Liver (tissue), 9 donors: ENCODE data around the gene NFIX. TPM values are rescaled to one million over a fixed set of nuclear protein-coding genes. Genes with fewer than 3 reads are reported as not detected.
"Not testable (repeated sequence)": the region's sequence is repeated elsewhere in the genome, so short reads cannot be mapped to it uniquely, and the experiment has no call there.

Experiments used
- DNase-seq: peaks from one replicate; pipeline ENCODE4 v3.0.0-alpha.2; 2017; ENCODE audit warnings: low spot score
- H3K27ac ChIP-seq, 2 donors: one replicate each; pipeline ENCODE4 v1.7.0; 2013; ENCODE audit warnings: inconsistent platforms in 2 of 2, low read length in 2 of 2, control low read depth in 1 of 2, low read depth in 1 of 2, mild to moderate bottlenecking in 1 of 2
- H3K27me3 ChIP-seq, 4 donors: one replicate each; pipeline versions ENCODE4 v1.6.1 to v1.7.0; 2013; ENCODE audit warnings: low read length in 3 of 4, inconsistent platforms in 1 of 4, mild to moderate bottlenecking in 1 of 4, moderate library complexity in 1 of 4; ENCODE audit not compliant: control insufficient read depth in 4 of 4, insufficient read depth in 4 of 4
- H3K36me3 ChIP-seq, 4 donors: one replicate each; pipeline versions ENCODE4 v1.6.1 to v1.7.0; 2013; ENCODE audit warnings: low read length in 3 of 4, mild to moderate bottlenecking in 3 of 4, low read depth in 1 of 4, moderate library complexity in 1 of 4; ENCODE audit not compliant: control insufficient read depth in 4 of 4, insufficient read depth in 3 of 4
- H3K4me1 ChIP-seq, 4 donors: one replicate each; pipeline versions ENCODE4 v1.6.1 to v1.7.0; 2013; ENCODE audit warnings: low read length in 3 of 4, mild to moderate bottlenecking in 3 of 4, moderate library complexity in 1 of 4; ENCODE audit not compliant: control insufficient read depth in 4 of 4, insufficient read depth in 4 of 4
- H3K4me3 ChIP-seq, 3 donors: one replicate each; pipeline versions ENCODE4 v1.6.1 to v1.7.0; 2013; ENCODE audit warnings: low read length in 3 of 3, control low read depth in 1 of 3, low read depth in 1 of 3, mild to moderate bottlenecking in 1 of 3
- H3K9ac ChIP-seq, 2 donors: one replicate each; pipeline ENCODE4 v1.7.0; 2013; ENCODE audit warnings: low read length in 2 of 2, mild to moderate bottlenecking in 2 of 2, moderate library complexity in 2 of 2, control low read depth in 1 of 2, low read depth in 1 of 2
- H3K9me3 ChIP-seq, 4 donors: one replicate each; pipeline versions ENCODE4 v1.6.1 to v1.7.0; 2013; ENCODE audit warnings: low read length in 3 of 4; ENCODE audit not compliant: control insufficient read depth in 4 of 4
- FOXA2 ChIP-seq: IDR thresholded peaks from 2 replicates; pipeline ENCODE4 v1.6.1; 2016; ENCODE audit warnings: antibody characterized with exemption
- HNF4A ChIP-seq, 2 donors: conservative IDR thresholded peaks; 2 replicates each; pipeline ENCODE4 v1.6.1; 2016; ENCODE audit warnings: antibody characterized with exemption in 2 of 2, mild to moderate bottlenecking in 2 of 2
- HNF4G ChIP-seq: IDR thresholded peaks from 2 replicates; pipeline ENCODE4 v1.6.1; 2016; ENCODE audit warnings: antibody characterized with exemption
- JUND ChIP-seq, 2 donors: IDR thresholded peaks; 2 replicates each; pipeline ENCODE4 v1.6.1; 2016; ENCODE audit warnings: antibody characterized with exemption in 2 of 2
- NR2F2 ChIP-seq: IDR thresholded peaks from 2 replicates; pipeline ENCODE4 v1.6.1; 2016; ENCODE audit warnings: antibody characterized with exemption
- RAD21 ChIP-seq, 2 donors: IDR thresholded peaks; 2 replicates each; pipeline ENCODE4 v1.6.1; 2016; ENCODE audit warnings: antibody characterized with exemption in 2 of 2, mild to moderate bottlenecking in 2 of 2
- SP1 ChIP-seq: IDR thresholded peaks from 2 replicates; pipeline ENCODE4 v1.6.1; 2018; ENCODE audit warnings: antibody characterized with exemption, mild to moderate bottlenecking
- TAF1 ChIP-seq: conservative IDR thresholded peaks from 2 replicates; pipeline ENCODE4 v1.6.1; 2016; ENCODE audit warnings: antibody characterized with exemption, mild to moderate bottlenecking
- YY1 ChIP-seq: IDR thresholded peaks from 2 replicates; pipeline ENCODE4 v1.6.1; 2016; ENCODE audit warnings: antibody characterized with exemption, mild to moderate bottlenecking
- WGBS: extraction: QIAGEN DNeasy Blood & Tissue Kit; methylation state at CpG from one replicate; pipeline ENCODE4 v1.1.7; 2013; 5-methylcytosine and 5-hydroxymethylcytosine counted together
- polyA plus RNA-seq, 2 donors: library from polyadenylated mRNA; stranded (reverse) in 1 of 2; unstranded in 1 of 2; fragments of 200-250 nt in 1 of 2; fragments of >200 nt in 1 of 2; fragmentation: Nextera tagmentation in 1 of 2; extraction: Ambion mirVana in 1 of 2; gene quantifications; one replicate each; pipeline versions ENCODE4 v1.2.1 to v1.2.3, GENCODE V29; 2013 to 2015
- total RNA-seq, 2 donors: library from RNA; depleted of rRNA; stranded (reverse); fragments of >200 nt; gene quantifications; one replicate each; pipeline ENCODE4 v1.2.3, GENCODE V29; 2014
- TF ChIP-seq, protein P1 (sequence below): IDR thresholded peaks from 2 replicates; pipeline ENCODE4 v1.6.1; 2016; ENCODE audit warnings: antibody characterized with exemption
- TF ChIP-seq, protein P2 (sequence below): fragments of 150-350 bp; IDR thresholded peaks from 2 replicates; pipeline ENCODE4 v1.5.1; 2017; ENCODE audit warnings: improper control_type of control experiment, low read depth, low read length; ENCODE audit not compliant: missing input control
- TF ChIP-seq, protein P3 (sequence below): IDR thresholded peaks from 2 replicates; pipeline ENCODE4 v1.6.1; 2016; ENCODE audit warnings: antibody characterized with exemption, mild to moderate bottlenecking
- donor health status: healthy.
- donor health status: healthy.
- donor health status: healthy.
- donor health status: healthy.
- donor health status: healthy.

NFIX gene
- total and polyA plus RNA-seq, 4 donors, result 3.3 to 18.4 (median 12.6) TPM

DNA sequence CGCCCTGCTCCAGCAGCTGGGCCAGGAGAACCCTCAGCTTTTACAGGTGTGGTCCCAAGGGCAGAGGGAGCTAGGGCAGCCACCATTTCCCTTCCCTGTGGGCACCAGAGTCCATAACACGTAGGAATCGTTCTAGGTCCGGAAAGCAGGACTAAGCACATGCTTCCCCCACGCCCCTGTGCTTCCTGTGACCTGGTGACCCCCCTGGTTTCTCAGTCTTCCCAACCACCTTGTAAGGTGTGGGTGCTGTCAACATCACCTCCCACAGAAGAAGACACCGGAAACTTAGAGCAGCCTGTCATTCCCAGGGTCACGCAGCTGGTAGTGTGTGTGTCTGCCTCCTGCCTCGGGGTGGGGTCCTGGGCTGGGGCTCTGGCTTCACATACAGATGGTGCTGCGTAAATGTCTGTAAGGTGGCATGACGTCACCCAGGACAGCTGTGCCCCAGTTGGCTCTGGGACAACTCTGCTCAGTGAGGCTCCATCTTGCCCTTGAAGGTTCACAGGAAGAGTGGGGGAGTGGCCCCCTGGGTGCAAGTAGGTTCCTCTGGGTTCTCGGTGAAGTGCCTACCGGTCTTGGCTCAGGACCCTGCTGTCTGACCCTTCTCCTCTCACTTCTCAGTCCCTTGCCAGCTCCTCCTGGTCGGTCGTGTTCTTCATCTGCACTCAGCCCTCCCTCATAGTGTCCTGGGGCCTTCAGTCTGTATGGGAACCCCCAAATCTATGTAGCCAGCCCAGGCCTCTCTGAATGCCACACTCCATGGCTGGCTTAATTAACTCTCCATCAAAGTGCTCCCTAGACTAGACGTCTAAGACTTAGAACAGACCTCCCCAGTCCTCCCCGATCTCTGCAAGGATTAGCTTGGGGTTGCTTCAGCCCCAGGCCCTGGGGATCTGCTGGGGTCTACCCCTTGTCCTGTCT lies 45.7 kb upstream of the NFIX start:
- Histone ChIP-seq H3K4me1 (peaks cover 2 to 21% (median 16%) of the 10 kb centered on the region in 4 donors), H3K27me3 (no peaks in the 10 kb centered on the region), H3K9ac (no peak overlapping the region), H3K27ac (no peak overlapping the region), H3K4me3 (no peak overlapping the region), H3K9me3 (no peaks in the 10 kb centered on the region), H3K36me3 (peaks cover 18 to 50% (median 30%) of the 10 kb centered on the region in 4 donors)
- TF ChIP-seq, protein P1, sequence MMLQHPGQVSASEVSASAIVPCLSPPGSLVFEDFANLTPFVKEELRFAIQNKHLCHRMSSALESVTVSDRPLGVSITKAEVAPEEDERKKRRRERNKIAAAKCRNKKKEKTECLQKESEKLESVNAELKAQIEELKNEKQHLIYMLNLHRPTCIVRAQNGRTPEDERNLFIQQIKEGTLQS, result no peak
- TF ChIP-seq FOXA2 (no peak), RAD21 (IDR thresholded peaks at IDR 0.05) (no peak), HNF4G (no peak)
- 89% methylated on average over 16 of the region's 16 CpGs for WGBS
- no peak for DNase-seq

DNA sequence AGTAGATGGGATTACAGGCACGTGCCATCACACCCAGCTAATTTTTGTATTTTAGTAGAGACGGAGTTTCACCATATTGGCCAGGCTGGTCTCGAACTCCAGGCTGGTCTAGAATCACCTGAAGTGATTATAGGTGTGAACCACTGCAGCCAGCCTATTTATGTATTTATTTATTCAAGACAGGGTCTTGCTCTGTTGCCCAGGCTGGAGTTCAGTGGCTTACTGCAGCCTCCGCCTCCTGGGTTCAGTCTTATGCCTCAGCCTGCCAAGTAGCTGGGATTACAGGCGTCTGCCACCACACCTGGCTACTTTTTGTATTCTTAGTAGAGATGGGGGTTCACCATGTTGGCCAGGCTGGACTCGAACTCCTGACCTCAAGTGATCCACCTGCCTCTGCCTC lies 43.2 kb upstream of the NFIX start:
- H3K9me3 ChIP-seq, DNase-seq, H3K27me3 ChIP-seq, H3K4me3 ChIP-seq, H3K27ac ChIP-seq, H3K9ac ChIP-seq: not testable (repeated sequence)
- WGBS, result 93% methylated on average over 6 of the region's 6 CpGs
- peaks cover 18 to 47% (median 27%) of the 10 kb centered on the region in 4 donors for H3K36me3 ChIP-seq
- H3K4me1 ChIP-seq, result peaks cover 5 to 24% (median 17%) of the 10 kb centered on the region in 4 donors

DNA sequence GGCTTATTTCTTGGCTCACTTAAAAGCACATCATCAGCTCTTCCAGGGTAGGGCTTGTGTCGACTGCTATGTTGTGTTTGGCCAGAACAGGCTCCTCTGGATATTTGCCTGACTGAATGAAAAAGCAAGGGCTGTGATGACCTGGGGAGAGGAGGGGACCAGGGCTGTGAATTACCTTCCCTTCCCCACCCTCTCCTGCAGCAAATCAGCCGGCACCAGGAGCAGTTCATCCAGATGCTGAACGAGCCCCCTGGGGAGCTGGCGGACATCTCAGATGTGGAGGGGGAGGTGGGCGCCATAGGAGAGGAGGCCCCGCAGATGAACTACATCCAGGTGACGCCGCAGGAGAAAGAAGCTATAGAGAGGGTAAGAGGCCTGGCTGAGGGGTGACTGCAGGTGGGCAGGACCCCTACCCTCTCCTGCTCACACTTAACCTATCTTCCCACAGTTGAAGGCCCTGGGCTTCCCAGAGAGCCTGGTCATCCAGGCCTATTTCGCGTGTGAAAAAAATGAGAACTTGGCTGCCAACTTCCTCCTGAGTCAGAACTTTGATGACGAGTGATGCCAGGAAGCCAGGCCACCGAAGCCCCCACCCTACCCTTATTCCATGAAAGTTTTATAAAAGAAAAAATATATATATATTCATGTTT lies 42.7 kb upstream of the NFIX start:
- TF ChIP-seq SP1, result no peak
- TF ChIP-seq TAF1, result no peak
- TF ChIP-seq YY1, result no peak
- TF ChIP-seq, protein P1, result no peak
- TF ChIP-seq HNF4A (conservative IDR thresholded peaks at IDR 0.05), result no peak
- TF ChIP-seq, protein P2, sequence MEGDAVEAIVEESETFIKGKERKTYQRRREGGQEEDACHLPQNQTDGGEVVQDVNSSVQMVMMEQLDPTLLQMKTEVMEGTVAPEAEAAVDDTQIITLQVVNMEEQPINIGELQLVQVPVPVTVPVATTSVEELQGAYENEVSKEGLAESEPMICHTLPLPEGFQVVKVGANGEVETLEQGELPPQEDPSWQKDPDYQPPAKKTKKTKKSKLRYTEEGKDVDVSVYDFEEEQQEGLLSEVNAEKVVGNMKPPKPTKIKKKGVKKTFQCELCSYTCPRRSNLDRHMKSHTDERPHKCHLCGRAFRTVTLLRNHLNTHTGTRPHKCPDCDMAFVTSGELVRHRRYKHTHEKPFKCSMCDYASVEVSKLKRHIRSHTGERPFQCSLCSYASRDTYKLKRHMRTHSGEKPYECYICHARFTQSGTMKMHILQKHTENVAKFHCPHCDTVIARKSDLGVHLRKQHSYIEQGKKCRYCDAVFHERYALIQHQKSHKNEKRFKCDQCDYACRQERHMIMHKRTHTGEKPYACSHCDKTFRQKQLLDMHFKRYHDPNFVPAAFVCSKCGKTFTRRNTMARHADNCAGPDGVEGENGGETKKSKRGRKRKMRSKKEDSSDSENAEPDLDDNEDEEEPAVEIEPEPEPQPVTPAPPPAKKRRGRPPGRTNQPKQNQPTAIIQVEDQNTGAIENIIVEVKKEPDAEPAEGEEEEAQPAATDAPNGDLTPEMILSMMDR, result no peak
- TF ChIP-seq FOXA2, result no peak
- TF ChIP-seq HNF4G, result no peak
- no peak for TF ChIP-seq JUND (IDR thresholded peaks at IDR 0.05)
- no peak for TF ChIP-seq NR2F2
- TF ChIP-seq, protein P3, sequence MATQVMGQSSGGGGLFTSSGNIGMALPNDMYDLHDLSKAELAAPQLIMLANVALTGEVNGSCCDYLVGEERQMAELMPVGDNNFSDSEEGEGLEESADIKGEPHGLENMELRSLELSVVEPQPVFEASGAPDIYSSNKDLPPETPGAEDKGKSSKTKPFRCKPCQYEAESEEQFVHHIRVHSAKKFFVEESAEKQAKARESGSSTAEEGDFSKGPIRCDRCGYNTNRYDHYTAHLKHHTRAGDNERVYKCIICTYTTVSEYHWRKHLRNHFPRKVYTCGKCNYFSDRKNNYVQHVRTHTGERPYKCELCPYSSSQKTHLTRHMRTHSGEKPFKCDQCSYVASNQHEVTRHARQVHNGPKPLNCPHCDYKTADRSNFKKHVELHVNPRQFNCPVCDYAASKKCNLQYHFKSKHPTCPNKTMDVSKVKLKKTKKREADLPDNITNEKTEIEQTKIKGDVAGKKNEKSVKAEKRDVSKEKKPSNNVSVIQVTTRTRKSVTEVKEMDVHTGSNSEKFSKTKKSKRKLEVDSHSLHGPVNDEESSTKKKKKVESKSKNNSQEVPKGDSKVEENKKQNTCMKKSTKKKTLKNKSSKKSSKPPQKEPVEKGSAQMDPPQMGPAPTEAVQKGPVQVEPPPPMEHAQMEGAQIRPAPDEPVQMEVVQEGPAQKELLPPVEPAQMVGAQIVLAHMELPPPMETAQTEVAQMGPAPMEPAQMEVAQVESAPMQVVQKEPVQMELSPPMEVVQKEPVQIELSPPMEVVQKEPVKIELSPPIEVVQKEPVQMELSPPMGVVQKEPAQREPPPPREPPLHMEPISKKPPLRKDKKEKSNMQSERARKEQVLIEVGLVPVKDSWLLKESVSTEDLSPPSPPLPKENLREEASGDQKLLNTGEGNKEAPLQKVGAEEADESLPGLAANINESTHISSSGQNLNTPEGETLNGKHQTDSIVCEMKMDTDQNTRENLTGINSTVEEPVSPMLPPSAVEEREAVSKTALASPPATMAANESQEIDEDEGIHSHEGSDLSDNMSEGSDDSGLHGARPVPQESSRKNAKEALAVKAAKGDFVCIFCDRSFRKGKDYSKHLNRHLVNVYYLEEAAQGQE, result no peak
- no peak for DNase-seq
- H3K4me3 ChIP-seq, result no peak overlapping the region
- H3K4me1 ChIP-seq, result peaks cover 5 to 19% (median 14%) of the 10 kb centered on the region in 4 donors
- H3K9me3 ChIP-seq, result no peaks in the 10 kb centered on the region
- H3K9ac ChIP-seq, result no peak overlapping the region
- H3K36me3 ChIP-seq, result peaks cover 18 to 47% (median 26%) of the 10 kb centered on the region in 4 donors
- no peaks in the 10 kb centered on the region for H3K27me3 ChIP-seq
- WGBS, result 80% methylated on average over 12 of the region's 12 CpGs
- peak overlapping the region; percentile 28 to 56 for H3K27ac ChIP-seq
